ENCODE results near the gene SLIT3.

DNA sequence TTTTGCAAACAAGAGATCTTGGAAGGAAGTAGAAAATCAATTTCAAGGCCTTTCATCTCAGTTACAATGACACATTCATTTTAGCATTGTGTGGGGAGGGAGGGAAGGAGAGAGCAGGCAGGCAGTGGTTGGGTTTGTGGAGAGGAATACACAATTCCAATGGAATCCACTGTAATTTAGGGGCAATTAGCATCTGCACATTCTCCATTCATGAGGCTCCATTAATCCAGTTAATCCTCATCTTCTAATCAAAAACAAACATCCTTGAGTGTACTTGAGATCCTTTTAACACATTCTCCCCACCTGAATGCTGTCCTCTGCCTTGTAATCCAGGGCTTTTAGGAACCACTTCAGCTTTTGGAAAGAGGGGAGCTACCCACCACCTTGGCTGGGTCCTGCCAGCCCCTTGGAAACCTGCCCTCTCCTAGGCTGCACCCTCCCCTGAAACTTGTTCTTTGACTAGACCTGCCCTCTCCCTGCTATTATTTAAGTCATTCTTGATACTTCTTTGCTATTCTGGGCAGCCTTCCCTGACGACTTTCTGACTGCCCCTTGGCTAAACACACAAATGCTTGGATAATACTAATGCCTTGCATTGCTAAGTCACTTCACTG, 271.2 kb downstream of the SLIT3 start:
- TF ChIP-seq, protein P1, sequence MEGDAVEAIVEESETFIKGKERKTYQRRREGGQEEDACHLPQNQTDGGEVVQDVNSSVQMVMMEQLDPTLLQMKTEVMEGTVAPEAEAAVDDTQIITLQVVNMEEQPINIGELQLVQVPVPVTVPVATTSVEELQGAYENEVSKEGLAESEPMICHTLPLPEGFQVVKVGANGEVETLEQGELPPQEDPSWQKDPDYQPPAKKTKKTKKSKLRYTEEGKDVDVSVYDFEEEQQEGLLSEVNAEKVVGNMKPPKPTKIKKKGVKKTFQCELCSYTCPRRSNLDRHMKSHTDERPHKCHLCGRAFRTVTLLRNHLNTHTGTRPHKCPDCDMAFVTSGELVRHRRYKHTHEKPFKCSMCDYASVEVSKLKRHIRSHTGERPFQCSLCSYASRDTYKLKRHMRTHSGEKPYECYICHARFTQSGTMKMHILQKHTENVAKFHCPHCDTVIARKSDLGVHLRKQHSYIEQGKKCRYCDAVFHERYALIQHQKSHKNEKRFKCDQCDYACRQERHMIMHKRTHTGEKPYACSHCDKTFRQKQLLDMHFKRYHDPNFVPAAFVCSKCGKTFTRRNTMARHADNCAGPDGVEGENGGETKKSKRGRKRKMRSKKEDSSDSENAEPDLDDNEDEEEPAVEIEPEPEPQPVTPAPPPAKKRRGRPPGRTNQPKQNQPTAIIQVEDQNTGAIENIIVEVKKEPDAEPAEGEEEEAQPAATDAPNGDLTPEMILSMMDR (conservative IDR thresholded peaks at IDR 0.05; ENCODE audit: low read depth in 2 of 2) = no peak
- TF ChIP-seq EZH2phosphoT487 (IDR thresholded peaks at IDR 0.05; ENCODE audit: unreplicated experiment) (no peak), JUNB (IDR thresholded peaks at IDR 0.05; ENCODE audit: unreplicated experiment) (no peak), POLR2AphosphoS5 (IDR thresholded peaks at IDR 0.05; ENCODE audit: low read depth) (no peak)

All from GM23338 (cell line).